Stimulated activated naive CD8-positive, alpha-beta T cell treated with anti-CD3 and anti-CD28 coated beads, Interleukin-15, Interleukin-2, amounts not matched to agents 100 U/mL and 50 U/mL, for 24 hours (primary cell): Measurements from ENCODE around the gene RAN.
"Not testable (repeated sequence)": the region's sequence is repeated elsewhere in the genome, so short reads cannot be mapped to it uniquely, and the experiment has no call there.

Experiments used
- ATAC-seq: fragments of 150-1000 bp; cut with Tn5 transposase; one replicate; pipeline ENCODE4 v1.10.0; 2021
- DNase-seq: peaks from one replicate; pipeline ENCODE4 v3.0.0; 2021

The RAN gene

DNA sequence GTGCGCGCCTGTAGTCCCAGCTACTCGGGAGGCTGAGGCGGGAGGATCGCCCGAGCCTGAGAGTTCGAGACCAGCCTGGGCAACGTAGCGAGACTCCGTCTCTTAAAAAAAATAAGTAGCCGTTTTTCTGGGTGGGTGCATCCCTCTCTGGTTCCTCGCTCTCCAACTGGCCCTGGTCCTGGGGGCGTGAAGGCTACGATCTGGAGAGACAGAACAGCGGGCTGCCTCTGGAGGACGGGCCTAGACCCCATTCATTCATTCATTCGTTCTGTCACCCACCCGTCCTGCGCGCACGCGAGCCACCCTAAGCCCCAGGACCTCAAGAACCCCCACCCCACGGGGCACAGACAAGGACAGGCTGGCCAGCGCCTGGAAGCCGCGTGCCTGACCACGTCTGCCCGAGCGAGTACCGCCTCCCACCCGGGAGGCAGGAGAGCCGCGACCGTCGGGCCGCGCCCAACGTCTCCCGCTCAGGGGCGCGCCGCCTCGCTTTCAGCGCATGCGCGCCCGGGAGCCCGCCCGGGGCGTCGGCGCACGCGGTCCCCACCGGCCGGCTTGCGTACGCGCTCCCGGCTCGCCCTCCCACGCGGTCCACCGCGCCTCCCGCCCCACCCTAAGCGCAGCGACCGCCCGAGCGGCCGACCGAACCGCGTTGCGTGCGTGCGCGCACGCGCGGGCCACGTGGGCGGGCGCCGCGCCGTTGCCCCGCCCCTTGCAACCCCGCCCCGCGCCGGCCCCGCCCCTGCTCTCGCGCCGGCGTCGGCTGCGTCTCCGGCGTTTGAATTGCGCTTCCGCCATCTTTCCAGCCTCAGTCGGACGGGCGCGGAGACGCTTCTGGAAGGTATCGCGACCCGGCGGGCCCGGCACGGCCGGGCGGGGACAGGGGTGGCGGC is at the start of gene RAN:
RAN (plus strand) TSS at position 781 of the 893 bp plus-strand sequence. CDS start 528 bp downstream, outside the sequence.
- ATAC-seq (peak; percentile 75), DNase-seq (peak; percentile 95)

DNA sequence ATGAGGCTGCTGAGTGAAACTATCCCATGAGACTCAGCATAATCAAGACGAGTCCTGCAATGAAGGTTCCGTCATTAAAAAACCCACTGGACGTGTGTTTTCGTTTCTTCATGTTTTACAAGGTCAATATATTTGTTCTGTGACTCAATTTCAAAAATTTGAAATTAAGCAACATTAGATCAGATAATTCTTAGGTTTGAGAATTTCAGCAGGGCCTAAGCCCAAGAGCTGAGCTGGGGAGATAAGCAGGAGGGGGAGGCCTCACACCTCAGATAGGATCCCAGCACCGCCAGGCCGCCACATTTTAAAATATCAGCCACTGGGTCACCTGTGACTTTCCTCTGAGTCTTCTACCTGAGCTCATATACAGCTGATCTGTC is 46.1 kb upstream of the RAN start:
- ATAC-seq: no peak
- DNase-seq: no peak

DNA sequence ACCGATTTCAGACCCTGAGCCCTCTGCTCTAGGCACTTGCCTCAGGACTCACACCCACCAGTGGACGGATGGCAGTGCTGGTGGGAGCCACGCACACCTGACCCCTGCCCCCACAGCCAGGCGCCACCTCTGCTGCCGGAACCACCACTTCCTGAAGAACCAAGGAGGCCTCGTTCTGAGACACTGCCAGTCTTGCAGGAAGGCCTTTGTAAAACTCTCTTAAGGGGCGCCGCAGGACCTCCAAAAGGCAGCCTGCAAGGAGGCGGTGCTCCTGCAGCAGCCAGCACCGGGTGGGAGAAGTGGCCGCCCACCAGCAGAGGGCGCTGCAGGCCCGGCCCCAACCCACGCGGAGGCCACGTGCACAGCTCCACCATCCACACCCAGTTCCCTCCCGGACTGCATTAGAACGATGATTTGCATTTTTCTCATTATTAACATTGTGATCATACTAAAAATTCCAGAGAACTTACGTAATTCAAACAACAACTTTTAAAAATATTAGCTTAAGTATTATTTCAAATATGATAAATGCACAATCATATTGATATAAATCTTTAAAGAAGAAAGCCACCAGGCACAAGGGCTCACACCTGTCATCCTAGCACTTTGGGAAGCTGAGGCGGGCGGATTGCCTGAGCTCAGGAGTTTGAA is 45.6 kb upstream of the RAN start:
- peak; percentile 86 for DNase-seq

DNA sequence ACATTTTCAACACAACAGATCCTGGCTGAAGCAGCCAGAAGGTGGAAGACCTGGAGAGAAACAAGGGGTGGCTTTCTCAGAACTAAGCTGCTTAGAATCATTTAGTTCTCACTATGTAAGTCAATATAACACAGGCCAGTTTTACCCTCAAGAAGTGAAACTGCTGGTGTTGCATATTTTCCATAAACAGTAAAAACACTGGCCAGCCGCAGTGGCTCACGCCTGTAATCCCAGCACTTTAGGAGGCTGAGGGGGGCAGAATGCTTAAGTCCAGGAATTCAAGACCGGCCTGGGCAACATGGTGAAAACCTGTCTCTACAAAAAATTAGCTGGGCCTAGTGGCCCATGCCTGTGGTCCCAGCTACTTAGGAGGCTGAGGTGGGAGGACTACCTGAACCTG is 44.4 kb upstream of the RAN start:
- ATAC-seq (no peak), DNase-seq (no peak)

More for the DNA sequence above, 45.6 kb upstream of the RAN start:
- ATAC-seq: peak; percentile 94

DNA sequence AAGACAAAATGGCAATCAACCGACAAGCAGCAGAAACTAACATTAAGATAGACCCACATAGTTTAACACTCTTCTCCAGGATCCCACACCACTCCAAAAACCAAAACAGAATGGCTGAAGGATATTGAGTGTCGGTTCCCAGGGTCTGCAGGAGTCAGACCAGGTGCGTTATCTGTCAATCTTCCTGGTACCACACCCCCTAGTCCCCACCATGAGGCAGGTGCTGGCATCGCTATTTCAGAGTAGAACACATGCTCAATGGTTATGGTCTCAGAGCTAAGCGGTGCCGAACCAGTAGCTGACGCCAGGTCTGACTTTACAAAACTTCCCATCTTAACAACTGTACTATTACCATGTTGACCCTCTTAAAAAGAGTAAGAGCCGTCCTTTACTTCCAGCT is 43.0 kb upstream of the RAN start:
- no peak for ATAC-seq
- DNase-seq: no peak

DNA sequence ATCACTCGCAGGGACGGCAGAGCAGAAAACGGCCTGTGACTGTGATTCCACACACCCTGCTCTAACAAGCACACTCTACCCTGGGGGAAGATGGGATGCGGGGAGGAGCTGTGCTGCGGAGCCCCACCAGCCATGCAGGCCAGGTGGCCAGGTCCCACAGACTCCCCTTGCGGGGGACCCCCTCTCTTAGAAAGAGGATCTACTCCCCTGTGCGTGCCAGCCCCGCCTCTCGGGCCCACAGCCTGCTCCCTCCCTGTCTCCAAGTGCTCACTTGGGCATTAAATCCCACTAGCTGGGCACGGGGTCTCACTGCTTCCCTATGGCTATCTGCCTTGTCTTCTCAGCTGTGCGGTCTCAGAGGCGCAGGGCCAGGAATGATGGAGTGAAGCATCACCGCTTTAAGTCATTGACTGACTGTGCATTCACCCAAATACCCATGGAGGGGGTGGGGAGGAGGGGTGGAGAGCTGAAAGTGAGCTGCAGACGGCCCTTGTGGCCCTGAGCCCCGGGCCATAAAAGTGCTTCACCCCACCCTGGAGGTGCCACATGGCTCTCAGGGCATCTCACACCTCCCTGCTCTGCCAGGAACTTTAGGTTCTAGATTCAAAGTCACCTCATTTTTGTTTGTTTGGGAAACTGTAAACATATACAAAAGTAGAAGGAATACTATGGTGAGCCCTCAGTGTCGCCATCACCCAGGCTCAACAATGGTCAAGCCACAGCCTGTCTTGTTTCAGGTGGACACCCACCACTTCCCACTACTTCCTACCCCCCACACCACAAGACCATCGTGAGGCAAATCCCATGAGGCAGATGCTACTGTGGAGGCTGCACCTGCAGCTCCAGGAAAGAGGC is 42.2 kb upstream of the RAN start:
- DNase-seq: no peak
- no peak for ATAC-seq

DNA sequence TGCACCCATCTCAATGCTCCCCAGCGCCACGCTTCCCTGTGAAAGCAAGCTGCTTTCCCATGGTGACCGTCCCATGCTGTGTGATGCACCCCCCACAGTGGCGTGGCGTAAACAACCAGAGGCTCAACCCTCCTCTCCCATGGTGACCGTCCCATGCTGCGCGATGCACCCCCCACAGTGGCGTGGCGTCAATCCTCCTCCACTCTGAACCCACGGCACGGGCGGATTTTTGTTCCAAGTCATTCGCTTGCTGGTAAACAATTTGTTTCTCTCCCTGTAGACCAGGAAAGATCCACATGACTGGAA is 41.7 kb upstream of the RAN start:
- DNase-seq (no peak), ATAC-seq (no peak)

DNA sequence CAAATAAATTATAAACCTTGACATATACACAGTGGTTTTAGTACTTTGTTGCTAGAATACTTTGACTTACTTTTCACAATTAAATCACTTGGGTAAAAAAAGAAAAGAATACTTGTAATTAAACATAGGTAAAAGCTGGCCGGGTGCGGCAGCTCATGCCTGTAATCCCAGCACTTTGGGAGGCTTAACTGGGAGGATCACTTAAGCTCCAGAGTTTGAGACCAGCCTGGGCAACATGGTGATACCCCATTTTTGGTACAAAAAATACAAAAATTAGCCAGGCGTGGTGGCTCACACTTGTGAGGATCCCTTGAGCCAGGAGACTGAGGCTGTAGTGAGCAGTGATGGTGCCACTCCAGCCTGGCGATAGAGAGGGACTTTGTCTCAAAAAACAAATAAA is 40.6 kb upstream of the RAN start:
- no peak for DNase-seq
- ATAC-seq: no peak

DNA sequence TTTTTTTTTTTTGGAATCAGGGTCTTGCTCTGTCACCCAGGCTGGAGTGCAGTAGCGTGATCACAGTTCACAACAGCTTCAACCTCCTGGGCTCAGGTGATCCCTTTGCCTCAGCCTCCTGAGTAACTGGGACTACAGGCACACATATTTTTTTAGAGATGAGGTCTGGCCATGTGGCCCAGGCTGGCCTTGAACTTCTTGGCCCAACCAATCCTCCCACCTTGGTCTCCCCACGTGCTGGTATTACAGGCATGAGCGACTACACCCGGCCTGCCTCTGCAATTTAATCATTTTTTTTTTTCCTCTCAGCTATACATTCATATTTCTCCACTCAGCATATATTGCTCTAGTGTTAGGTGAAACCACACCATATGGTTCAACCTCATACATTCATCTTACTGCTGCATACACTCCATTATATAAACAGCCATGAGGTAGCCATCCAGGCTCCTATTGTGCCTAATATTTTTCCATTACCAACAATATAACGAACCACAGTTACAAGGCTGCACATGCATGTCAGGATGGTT is 39.9 kb upstream of the RAN start:
- ATAC-seq: no peak
- DNase-seq: no peak

DNA sequence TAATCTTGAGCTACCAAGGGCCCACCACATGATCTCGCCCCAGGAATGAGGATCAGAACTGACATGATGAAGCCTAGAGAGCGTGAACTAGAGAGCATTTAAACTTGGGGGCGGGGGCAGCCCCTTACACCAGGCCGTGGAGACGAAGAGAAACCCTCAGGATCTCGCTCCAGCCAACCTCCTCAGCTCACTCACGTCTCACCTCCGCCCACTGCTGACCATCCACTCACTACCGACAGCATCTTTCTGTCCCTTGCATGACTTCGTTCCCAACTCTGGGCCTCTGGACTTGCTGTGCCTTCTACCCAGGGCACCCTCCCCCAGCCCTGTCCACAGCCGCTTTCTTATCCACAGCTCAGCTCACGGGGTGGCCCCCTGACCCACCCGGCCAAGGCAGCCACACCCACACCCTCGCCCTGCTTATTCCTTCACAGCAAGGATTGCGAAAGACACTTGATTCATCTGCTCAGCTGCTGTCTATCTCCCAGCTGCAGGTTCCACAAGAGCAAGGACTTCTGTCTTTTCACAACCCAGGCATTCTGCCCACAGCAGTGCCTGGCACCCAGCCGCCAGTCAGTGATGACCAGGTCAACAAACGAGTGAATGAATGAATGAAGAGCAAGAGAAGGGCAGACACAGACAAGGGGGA is 39.2 kb upstream of the RAN start:
- ATAC-seq: peak; percentile 41
- no peak for DNase-seq

DNA sequence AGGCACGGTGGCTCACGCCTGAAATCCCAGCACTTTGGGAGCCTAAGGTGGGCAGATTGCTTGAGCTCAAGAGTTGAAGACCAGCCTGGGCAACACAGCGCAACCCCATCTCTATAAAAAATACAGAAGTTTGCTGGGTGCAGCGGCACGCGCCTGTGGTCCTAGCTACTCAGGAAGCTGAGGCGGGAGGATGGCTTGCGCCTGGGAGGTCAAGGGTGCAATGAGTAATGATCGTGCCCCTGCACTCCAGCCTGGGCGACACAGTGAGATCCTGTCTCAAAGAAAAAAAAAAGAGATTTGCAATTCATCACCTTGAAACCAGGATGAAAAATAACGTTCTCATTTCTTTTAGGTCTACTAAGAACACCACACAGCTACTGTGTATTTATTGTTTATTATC is 36.9 kb upstream of the RAN start:
- DNase-seq: no peak
- ATAC-seq: no peak

DNA sequence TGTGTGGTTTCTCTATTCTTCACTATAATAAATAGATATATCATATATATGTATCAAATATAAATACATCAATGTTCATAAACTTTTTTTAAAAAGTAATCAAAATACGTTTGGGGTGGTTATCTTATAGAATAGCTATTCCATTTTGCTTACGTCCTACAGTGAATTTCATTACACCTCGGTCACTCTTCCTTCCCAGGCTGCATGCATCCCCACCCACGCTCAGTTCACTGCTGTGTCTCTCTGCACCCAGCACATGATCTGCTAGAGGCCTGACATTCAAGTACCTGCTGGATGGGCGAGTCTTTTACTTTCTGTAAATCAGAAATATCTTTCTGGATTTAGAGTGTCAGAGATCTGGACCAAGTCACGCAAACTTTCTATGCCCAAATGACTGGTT is 36.4 kb upstream of the RAN start:
- ATAC-seq (no peak), DNase-seq (no peak)

DNA sequence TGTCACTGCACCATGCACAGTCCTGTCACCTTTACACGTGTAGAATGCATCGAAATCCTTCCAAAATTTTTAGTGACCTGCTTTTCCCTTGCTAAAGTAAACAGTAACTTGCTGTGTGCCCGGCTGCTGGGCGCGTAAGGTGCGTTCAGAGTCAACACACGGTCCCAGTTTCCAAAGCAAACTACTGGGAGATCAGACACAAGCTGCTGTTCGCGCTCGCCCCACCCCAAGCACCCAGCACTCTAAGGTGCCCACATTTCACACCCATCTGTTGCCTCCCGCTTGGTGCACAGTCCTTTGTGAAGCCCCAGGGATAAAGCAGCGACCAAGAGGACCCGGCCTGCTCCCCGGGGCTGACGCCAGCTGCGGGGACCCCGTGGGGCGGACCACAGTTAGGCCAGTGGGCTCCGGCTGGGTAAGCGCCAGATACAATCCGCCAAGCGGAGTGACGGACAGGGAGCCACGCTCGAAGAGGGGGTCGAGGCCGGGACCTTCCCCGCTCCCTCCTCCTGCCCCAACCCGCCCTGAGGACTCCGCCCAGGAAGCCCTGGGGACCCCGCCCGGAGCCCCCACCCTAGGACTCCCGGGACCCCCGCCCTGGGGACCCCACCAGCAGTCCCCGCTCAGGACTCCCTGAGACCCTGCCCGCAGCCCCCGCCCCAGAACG is 33.4 kb upstream of the RAN start:
- ATAC-seq (peak; percentile 41), DNase-seq (no peak)

DNA sequence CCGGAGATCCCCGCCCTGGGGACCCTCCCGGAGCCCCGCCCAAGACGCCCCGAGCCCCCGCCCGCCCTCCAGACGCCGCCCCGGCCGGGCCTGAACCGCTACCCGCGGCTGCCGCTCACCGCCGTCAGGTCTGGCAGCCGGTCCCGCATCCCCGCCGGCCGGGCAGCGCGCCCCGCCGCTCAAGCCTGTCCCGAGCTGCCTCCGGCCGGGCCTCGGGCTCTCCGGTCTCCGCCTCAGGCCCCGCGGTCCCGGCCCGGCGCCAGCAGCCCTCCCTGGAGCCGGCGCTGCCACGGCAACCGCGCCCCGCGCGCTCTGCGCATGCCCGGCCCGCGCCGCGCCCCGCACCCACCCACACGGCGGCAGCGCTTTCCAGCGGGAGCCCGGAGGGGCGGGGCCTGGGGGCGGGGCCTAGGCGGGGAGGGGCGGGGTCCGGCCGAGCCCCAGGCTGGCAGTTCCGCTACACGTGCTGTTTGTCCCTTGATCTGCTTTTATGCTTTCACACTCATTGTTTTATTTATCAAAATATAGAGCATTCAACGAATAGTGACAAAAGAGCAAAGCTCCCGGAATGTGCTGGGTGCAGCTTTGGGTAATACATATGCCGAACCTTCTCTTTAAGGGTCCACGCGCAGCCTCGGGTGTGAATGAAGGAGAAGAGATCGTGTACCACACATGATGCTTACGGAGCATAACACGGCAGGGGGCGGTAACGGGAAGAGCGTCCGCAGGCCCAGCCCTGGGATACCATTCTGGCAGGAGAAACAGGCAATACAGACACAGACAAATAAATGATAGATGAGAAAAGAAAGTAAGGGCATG is 32.7 kb upstream of the RAN start, which contains the start of gene STX2:
STX2 (minus strand) TSS at position 300 of the 819 bp plus-strand sequence; CDS start at position 149, 151 bp downstream.
- ATAC-seq (peak; percentile 87), DNase-seq (peak; percentile 91)

DNA sequence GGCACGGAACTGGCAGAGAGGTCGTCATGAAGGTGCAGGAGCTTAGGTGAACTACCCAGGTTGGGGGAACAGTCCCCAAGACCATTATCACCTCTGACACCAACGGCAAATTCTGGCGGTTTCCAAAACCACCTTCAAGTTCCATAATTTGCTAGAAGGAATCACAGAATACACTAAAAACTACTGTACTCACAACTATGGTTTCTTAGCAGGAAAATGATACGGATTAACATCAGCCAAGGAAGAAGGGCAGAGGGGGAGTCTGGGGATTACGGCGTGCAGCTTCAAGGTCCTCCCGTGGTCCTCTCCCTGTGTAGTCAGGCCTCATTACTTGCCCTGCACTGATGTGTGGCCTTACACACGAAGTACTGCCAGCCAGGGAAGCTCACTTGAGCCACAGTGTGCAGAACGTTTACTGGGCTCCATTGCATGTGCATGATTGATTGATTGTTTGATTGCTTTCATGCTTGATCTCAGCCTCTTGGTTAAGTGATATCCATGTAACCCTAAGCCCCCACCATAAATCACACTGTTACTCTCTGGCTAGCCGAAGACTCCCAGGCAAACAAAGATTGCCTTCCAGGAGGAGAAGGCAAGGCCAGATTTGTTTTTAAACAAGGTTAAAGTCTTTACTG is 32.0 kb upstream of the RAN start:
- DNase-seq (no peak), ATAC-seq (no peak)

DNA sequence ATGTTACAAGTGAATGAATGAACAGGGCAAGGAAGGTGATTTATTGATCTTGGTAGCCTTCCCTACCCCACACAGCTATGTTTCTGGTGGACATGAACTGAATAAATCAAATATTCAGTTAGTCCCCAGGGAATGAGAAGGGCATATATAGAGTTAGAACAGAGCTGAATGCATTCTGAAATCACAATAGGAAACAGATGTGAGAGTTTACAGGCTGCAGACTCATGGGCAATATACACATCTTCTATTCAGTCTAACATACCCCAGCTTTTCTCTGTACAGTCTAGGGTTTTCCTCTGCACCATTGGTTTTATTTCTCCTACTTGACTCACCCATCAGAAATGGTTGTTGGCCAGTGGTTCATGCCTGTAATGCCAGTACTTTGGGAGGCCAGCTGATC is 25.5 kb upstream of the RAN start:
- ATAC-seq (no peak), DNase-seq (no peak)

DNA sequence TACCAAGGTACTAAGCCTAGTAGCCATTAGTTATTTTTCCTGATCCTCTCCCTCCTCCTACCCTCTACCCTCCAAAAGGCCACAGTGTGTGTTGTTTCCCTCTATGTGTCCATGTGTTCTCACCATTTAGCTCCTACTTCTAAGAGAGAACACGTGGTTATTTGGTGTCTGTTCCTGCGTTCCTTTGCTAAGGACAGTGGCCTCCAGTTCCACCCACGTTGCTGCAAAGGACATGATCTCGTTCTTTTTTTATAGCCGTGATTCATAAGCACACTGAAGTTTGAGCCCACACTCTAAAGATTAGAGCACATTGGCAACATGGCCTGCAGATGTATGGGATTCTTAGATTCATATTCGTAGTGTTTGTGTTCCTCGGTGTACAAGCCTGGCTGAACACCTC is 24.8 kb upstream of the RAN start:
- no peak for DNase-seq

DNA sequence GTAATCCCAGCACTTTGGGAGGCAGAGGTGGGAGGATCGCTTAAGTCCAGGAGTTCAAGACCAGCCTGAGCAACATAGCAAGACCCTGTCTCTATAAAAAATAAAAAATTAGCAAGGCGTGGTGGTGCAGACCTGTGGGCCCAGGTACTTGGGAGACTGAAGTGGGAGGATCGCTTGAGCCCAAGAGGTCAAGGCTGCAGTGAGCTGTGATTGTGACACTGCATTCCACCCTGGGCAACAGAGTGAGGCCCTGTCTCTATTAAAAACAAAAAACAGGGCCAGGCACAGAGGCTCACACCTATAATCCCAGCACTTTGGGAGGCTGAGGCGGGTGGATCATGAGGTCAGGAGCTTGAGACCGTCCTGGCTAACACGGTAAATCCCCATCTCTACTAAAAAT is 23.8 kb upstream of the RAN start:
- not testable (repeated sequence) for ATAC-seq, DNase-seq

More for the DNA sequence above, 24.8 kb upstream of the RAN start:
- ATAC-seq: no peak

DNA sequence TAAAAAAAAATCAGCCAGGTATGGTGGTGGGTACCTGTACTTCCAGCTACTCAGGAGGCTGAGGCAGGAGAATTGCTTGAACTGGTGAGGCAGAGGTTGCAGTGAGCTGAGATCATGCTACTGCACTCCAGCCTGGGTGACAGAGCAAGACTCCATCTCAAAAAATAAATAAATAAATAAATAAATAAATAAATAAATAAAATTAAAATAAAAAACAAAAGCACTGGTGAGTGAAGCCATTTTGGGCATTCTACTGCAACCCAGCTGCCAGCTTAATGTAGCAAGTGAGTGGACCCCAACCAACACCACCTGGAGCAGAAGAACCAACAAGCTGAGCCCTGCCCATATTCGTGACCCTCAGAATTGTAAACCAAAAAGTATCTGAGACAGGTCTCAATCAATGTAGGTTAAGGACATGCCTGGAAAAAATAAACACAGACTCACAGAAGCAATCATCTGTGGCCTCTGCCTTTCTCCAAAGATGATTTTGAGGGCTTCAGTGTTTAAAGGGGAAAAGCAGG is 23.0 kb upstream of the RAN start:
- DNase-seq, ATAC-seq: not testable (repeated sequence)
